Measurements from ENCODE around the gene ITPR3.

The ITPR3 gene

DNA sequence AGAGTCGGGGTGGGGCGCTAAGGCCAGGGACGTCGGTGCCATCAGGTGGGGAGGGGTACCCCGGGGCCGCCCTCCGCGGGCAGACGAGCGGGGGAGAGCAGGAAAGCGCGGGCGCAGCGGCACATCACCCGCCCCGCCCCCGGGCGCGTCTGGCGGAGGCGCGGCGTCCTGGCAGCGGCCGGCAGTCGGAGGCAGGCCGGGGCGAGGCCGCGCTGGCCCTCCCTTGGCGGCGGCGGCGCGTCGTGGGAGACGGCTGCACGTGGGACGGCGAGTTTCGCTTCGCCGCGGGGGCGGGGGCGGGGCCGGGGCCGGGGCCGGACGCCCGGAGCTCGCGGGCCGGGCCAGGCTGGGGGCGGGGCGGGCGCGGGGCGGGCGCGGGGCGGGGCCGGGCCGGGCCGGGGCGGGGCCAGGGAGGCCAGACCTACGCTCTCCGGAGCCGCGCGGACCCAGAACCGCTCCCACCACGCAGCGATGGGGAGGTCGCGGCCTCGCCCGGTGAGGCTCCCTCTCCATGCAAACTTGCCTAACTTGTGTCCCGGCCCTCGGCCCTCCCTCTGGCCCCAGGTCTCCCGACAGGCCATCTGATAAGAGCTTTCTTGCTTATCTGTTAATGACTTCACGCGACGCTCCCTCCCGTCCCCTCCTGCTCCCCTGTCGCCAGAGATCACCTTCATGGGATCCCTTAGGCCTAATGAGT is 12.5 kb downstream of the ITPR3 start:
- in situ Hi-C loops (cut with HindIII; ENCODE audit: low sequenced_read_pairs): no loop called here

GRCh38 chr6:33634161-33634727 is 13.1 kb downstream of the ITPR3 start:
- in situ Hi-C loops (cut with HindIII; ENCODE audit: low sequenced_read_pairs): no loop called here

DNA sequence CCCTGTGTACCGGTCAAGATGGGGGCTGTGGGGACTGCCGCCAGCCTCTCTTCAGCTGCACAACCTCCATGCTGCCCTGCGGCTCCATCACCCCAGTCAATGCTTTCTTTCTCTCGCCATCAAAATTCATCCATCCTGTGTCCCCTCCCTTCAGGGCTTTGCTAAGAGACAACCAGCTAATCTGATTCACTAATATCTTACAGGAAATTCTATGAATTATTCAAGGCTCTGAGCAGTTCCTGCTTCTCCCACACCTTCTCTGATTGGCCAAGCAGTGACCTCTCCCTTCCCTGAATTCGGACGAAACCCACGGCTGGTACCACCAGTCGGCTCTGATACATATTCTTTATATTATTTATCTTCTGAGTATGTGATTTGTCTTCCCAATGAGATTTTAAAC is 13.8 kb downstream of the ITPR3 start:
- in situ Hi-C loops (cut with HindIII; ENCODE audit: low sequenced_read_pairs): no loop called here

GRCh38 chr6:33636655-33637054 is 15.5 kb downstream of the ITPR3 start:
- in situ Hi-C loops (cut with HindIII; ENCODE audit: low sequenced_read_pairs): no loop called here

- in situ Hi-C loops (cut with HindIII; ENCODE audit: low sequenced_read_pairs): no loop called here
Observed at GRCh38 chr6:33638556-33638955, 17.4 kb downstream of the ITPR3 start.

GRCh38 chr6:33639559-33639958 is 18.4 kb downstream of the ITPR3 start:
- in situ Hi-C loops (cut with HindIII; ENCODE audit: low sequenced_read_pairs): no loop called here

DNA sequence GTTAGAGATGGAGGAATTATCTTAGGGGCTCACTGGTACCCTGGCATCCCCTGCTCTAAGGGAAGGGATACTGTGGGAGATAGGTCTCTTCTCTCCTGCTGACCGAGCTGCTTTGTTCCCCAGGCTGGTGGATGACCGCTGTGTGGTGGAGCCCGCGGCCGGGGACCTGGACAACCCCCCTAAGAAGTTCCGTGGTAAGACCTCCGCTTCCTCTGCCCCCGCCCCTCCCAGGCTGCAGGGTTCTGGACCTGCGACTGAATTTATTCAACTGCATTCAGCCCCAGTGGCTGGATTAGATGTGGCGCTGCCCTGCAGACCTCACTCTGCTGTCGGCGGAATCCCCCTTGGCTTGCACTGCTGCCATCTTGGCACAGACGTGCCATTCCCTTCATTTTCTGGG is 19.2 kb downstream of the ITPR3 start:
- in situ Hi-C loops (cut with HindIII; ENCODE audit: low sequenced_read_pairs): no loop called here

DNA sequence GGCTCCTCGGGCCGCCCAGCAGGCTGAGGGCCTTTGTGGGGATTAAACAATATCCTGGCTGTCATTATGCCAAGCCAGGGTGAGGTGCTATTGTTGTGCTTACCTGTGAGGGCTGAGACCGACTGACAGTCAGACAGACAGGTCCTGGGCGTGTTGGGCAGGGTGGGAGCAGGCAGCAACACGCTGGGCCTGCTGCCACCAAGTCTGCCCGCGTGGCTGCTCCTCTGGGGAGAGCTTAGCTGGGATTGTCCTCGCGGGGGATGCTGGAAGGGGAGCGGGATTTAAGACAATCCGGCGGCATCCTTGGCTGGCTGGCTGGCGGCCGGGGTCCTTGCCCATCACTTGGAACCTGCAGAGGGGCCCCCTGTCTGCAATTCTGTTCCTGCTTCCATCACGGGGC is 20.0 kb downstream of the ITPR3 start:
- in situ Hi-C loops (cut with HindIII; ENCODE audit: low sequenced_read_pairs): no loop called here

DNA sequence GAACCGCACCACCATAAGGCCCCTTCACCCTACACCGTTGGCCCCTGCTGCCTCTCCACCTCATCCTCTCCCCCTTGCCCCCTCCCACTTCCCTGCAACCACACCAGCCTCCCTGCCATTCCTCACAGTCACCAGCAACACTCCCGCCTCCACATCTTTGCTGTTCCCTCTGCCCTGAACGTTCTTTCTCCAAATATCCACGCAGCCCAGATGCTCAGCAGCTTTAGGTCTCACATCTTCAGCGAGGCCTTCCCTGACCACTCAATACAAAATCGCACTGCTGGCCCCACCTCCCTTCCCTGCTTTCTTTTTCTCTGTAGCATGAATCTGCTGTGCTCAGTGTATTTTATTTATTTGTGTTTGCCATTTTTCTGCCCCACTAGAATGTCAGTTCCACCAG is 20.5 kb downstream of the ITPR3 start:
- in situ Hi-C loops (cut with HindIII; ENCODE audit: low sequenced_read_pairs): no loop called here

DNA sequence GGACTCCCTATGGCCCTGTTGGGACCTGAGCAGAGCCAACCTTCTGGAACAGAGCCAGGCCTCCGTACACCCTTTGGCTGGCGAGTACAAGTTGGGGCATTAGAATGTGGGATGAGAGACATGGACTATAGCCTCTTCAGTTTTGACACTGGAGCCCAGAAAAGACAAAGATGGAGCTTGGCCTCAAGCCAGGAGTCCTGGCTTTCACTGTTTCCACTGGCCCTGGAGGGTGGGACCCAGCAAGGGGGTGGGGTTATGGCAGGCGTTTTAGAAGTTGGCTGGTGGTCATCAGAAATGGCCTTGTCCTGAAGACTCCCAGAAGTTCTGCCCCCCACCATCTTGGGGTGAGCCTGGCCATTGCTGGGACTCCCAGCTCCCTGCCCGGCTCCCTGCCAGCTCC is 21.8 kb downstream of the ITPR3 start:
- in situ Hi-C loops (cut with HindIII; ENCODE audit: low sequenced_read_pairs): no loop called here

- in situ Hi-C loops (cut with HindIII; ENCODE audit: low sequenced_read_pairs): loop anchor here (5.0 kb wide), 1 partner anchor 64 kb away; no protein-coding TSS in a partner anchor
Observed at GRCh38 chr6:33651403-33651802, 30.3 kb downstream of the ITPR3 start.

GRCh38 chr6:33652002-33652401 is 30.9 kb downstream of the ITPR3 start:
- in situ Hi-C loops (cut with HindIII; ENCODE audit: low sequenced_read_pairs): loop anchor here (5.0 kb wide), 1 partner anchor 65 kb away; no protein-coding TSS in a partner anchor

GRCh38 chr6:33654831-33655554 is 33.9 kb downstream of the ITPR3 start:
- in situ Hi-C loops (cut with HindIII; ENCODE audit: low sequenced_read_pairs): loop anchor here (5.0 kb wide), 1 partner anchor 68 kb away; no protein-coding TSS in a partner anchor

DNA sequence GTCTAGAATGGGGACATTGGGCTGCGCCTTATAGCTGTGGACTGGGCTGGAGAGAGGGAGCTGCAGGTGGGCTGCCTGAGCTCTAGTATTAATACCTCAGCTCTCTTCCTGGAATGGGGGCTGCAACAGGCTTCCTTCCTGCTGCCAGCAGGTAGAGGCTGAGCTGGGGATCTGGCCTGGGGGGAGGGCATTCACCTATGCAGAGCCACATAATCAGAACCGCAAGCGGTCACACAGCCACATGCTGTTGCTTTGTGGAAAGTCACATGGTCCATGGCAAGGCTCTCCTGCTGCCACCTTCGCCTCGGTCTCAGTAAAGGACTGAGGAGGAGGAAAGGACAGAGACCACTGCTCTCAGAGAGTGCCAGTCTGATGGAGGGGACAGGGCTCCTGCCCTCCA is 35.7 kb downstream of the ITPR3 start:
- in situ Hi-C loops (cut with HindIII; ENCODE audit: low sequenced_read_pairs): no loop called here

DNA sequence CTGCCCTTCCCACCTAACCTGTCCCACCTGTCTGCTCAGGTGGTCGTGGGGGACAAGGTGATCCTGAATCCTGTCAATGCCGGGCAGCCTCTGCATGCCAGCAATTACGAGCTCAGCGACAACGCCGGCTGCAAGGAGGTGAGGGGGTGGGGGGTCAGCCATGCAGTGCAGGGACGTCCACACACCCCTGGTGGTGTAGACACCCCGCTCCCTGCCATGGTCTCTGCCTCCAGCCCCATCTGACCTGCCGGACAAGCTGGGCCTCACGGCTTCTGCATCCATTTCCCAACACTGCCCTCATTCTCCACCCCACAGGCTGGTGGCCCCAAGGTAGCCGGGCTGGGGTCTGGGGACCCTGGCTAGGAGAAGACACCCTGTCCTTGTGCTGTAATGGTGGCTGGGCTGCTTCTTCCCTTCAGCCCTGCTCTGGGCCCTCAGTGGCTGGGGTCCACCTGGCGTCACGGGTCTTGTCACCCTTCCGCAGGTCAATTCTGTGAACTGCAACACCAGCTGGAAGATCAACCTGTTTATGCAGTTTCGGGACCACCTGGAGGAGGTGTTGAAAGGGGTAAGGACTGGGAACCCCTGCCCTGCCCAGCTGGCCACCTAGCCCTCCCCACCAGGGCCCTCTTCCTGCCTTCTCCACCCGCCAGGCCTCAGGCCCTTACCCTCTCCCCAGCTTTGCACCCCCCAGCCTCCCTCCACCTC is 38.0 kb downstream of the ITPR3 start:
- in situ Hi-C loops (cut with HindIII; ENCODE audit: low sequenced_read_pairs): no loop called here

GRCh38 chr6:33659986-33660385 is 38.9 kb downstream of the ITPR3 start:
- in situ Hi-C loops (cut with HindIII; ENCODE audit: low sequenced_read_pairs): no loop called here

GRCh38 chr6:33661106-33661838 is 40.1 kb downstream of the ITPR3 start:
- in situ Hi-C loops (cut with HindIII; ENCODE audit: low sequenced_read_pairs): no loop called here

DNA sequence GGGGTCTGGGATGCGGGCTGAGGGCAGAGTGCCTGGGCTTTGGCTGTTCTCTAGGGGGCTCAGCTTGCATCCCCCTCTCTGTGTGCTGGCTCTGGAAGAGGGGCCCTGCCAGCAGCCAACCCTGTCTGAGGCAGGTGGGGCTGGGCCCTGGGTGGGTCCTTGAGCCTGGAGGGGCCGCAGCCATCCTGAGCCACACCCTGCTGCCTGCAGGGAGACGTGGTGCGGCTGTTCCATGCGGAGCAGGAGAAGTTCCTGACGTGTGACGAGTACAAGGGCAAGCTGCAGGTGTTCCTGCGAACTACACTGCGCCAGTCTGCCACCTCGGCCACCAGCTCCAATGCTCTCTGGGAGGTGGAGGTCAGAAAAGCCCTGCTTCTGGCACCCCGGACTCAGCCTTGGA is 41.2 kb downstream of the ITPR3 start:
- in situ Hi-C loops (cut with HindIII; ENCODE audit: low sequenced_read_pairs): no loop called here

GRCh38 chr6:33663028-33663427 is 41.9 kb downstream of the ITPR3 start:
- in situ Hi-C loops (cut with HindIII; ENCODE audit: low sequenced_read_pairs): no loop called here

GRCh38 chr6:33663727-33664449 is 42.8 kb downstream of the ITPR3 start:
- in situ Hi-C loops (cut with HindIII; ENCODE audit: low sequenced_read_pairs): no loop called here
